HepG2 (cell line): ENCODE data around the gene U2AF2.

ENCODE experiments used
- ESRRA ChIP-seq: sonication (generic); formaldehyde crosslinking; IDR thresholded peaks from 2 replicates; pipeline ENCODE4 v1.5.1; 2020; ENCODE audit warnings: mild to moderate bottlenecking, low read depth, missing genetic modification reagents
- HOXD1 ChIP-seq: sonication (generic); formaldehyde crosslinking; IDR thresholded peaks from 2 replicates; pipeline ENCODE4 v1.5.0; 2020; ENCODE audit warnings: missing genetic modification reagents
- MED1 ChIP-seq: sonication (generic); formaldehyde crosslinking; IDR thresholded peaks from 2 replicates; pipeline ENCODE4 v1.4.0; 2020; ENCODE audit warnings: missing genetic modification reagents
- MZF1 ChIP-seq: sonication (generic); formaldehyde crosslinking; IDR thresholded peaks from 2 replicates; pipeline ENCODE4 v1.8.1; 2023; ENCODE audit warnings: mild to moderate bottlenecking, missing genetic modification reagents, borderline replicate concordance
- NBN ChIP-seq: fragments of 450-650 bp; conservative IDR thresholded peaks from 2 replicates; pipeline ENCODE4 v1.6.1; 2017
- POLR2AphosphoS5 ChIP-seq: IDR thresholded peaks from 2 replicates; pipeline ENCODE4 v1.6.1; 2012; ENCODE audit warnings: low read depth, low read length
- RBFOX2 ChIP-seq: fragments of 200-400 bp; formaldehyde crosslinking; IDR thresholded peaks from 2 replicates; pipeline ENCODE4 v1.6.1; 2017; ENCODE audit warnings: low read depth, mild to moderate bottlenecking, low read length
- RELA ChIP-seq: sonication (generic); formaldehyde crosslinking; IDR thresholded peaks from 2 replicates; pipeline ENCODE4 v1.4.0; 2020; ENCODE audit warnings: missing genetic modification reagents
- ZFP91 ChIP-seq: sonication (generic); formaldehyde crosslinking; IDR thresholded peaks from 2 replicates; pipeline ENCODE4 v1.9.0; 2022; ENCODE audit warnings: missing genetic modification reagents, mild to moderate bottlenecking, borderline replicate concordance
- ZNF274 ChIP-seq: sonication (generic); formaldehyde crosslinking; IDR thresholded peaks from 2 replicates; pipeline ENCODE4 v1.5.1; 2020; ENCODE audit warnings: mild to moderate bottlenecking, missing genetic modification reagents
- TF ChIP-seq, protein P1 (sequence below): sonication (generic); formaldehyde crosslinking; conservative IDR thresholded peaks from 2 replicates; pipeline ENCODE4 v1.4.0; 2020; ENCODE audit warnings: missing genetic modification reagents
- TF ChIP-seq, protein P2 (sequence below): sonication (generic); formaldehyde crosslinking; IDR thresholded peaks from 2 replicates; pipeline ENCODE4 v1.5.0; 2020; ENCODE audit warnings: mild to moderate bottlenecking, missing genetic modification reagents, moderate library complexity

GRCh38 chr19:55674841-55675660, 20.2 kb downstream of the U2AF2 start, which contains the start of gene EPN1:
- TF ChIP-seq, protein P1, sequence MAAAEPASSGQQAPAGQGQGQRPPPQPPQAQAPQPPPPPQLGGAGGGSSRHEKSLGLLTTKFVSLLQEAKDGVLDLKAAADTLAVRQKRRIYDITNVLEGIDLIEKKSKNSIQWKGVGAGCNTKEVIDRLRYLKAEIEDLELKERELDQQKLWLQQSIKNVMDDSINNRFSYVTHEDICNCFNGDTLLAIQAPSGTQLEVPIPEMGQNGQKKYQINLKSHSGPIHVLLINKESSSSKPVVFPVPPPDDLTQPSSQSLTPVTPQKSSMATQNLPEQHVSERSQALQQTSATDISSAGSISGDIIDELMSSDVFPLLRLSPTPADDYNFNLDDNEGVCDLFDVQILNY (CRISPR knock-in tag), result no peak
- TF ChIP-seq ZFP91 (peak; percentile 87), POLR2AphosphoS5 (peak; percentile 77), MZF1 (CRISPR knock-in tag) (no peak), ZNF274 (CRISPR knock-in tag) (no peak), RBFOX2 (peak; percentile 83), HOXD1 (CRISPR knock-in tag) (0 out of 2 replicates have a peak, but pooled peaks have one; percentile 69), MED1 (CRISPR knock-in tag) (peak; percentile 62), RELA (CRISPR knock-in tag) (no peak; the same call in 1 of the 2 replicates), ESRRA (CRISPR knock-in tag) (0 out of 2 replicates have a peak, but pooled peaks have one; percentile 43), NBN (no peak)
- TF ChIP-seq, protein P2, sequence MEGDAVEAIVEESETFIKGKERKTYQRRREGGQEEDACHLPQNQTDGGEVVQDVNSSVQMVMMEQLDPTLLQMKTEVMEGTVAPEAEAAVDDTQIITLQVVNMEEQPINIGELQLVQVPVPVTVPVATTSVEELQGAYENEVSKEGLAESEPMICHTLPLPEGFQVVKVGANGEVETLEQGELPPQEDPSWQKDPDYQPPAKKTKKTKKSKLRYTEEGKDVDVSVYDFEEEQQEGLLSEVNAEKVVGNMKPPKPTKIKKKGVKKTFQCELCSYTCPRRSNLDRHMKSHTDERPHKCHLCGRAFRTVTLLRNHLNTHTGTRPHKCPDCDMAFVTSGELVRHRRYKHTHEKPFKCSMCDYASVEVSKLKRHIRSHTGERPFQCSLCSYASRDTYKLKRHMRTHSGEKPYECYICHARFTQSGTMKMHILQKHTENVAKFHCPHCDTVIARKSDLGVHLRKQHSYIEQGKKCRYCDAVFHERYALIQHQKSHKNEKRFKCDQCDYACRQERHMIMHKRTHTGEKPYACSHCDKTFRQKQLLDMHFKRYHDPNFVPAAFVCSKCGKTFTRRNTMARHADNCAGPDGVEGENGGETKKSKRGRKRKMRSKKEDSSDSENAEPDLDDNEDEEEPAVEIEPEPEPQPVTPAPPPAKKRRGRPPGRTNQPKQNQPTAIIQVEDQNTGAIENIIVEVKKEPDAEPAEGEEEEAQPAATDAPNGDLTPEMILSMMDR (CRISPR knock-in tag), result no peak
